ENCODE data around the gene AMH. TPM values are rescaled to one million over a fixed set of nuclear protein-coding genes. Genes with fewer than 3 reads are reported as not detected.
"Not testable (repeated sequence)": the region's sequence is repeated elsewhere in the genome, so short reads cannot be mapped to it uniquely, and the experiment has no call there.

AMH gene
- total RNA-seq, 2 experiments from 2014 or later, result 14.8 to 49.7 TPM

DNA sequence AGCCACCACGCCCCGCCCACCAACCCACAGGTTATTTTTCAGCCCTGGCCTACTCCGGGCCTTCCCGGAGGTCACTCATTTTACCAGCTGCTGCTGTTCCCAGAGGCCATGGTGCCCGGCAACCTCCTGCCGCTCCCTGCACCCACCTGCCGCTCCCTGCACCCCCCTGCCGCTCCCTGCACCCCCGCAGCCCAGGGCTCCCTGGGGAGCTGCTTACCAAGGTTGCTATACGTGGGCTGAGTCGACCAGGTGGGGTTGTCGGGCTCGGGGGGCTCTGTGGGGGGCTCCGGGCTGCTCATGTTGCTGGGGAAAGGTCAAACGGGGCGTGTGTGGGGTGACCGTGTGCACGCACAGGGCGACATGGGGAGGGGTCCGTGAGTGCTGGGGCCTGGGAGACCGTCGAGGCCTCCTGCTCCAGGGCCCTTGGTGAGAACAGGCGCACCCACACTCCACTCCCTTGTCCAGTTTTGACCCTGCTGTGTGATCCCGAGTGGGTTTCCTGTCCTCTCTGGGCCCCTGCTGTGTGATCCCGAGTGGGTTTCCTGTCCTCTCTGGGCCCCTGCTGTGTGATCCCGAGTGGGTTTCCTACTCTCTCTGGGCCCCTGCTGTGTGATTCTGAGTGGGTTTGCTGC, 31.6 kb downstream of the AMH start:
- Histone ChIP-seq H3K9me2 (ENCODE audit: insufficient read depth, low read length) (no peaks in the 10 kb centered on the region), H2AFZ (ENCODE audit: low read length) (no peak overlapping the region), H3K36me3 (ENCODE audit: insufficient read depth, low read length) (0 out of 2 replicates have a peak, but pooled peaks cover 8% of the 10 kb centered on the region), H3K9me3 (ENCODE audit: low read length) (no peaks in the 10 kb centered on the region), H3K4me3 (ENCODE audit: low read depth, low read length, poor library complexity, severe bottlenecking) (no peak overlapping the region), H3K4me2 (ENCODE audit: low read length) (no peak overlapping the region), H3K4me1 (ENCODE audit: insufficient read depth, low read length, poor library complexity, severe bottlenecking) (peaks cover 14% of the 10 kb centered on the region), H4K20me1 (ENCODE audit: insufficient read depth, low read length) (no peaks in the 10 kb centered on the region), H3K79me2 (ENCODE audit: insufficient read depth, low read depth, low read length) (no peaks in the 10 kb centered on the region), H3K27ac (ENCODE audit: low read depth, low read length, poor library complexity, severe bottlenecking) (no peak overlapping the region)
- no TSS peak for BruUV-seq (replicated peaks)
- TF ChIP-seq EZH2phosphoT487 (IDR thresholded peaks at IDR 0.05; ENCODE audit: borderline replicate concordance, low read depth, low read length), result no peak
- TF ChIP-seq, protein P1, sequence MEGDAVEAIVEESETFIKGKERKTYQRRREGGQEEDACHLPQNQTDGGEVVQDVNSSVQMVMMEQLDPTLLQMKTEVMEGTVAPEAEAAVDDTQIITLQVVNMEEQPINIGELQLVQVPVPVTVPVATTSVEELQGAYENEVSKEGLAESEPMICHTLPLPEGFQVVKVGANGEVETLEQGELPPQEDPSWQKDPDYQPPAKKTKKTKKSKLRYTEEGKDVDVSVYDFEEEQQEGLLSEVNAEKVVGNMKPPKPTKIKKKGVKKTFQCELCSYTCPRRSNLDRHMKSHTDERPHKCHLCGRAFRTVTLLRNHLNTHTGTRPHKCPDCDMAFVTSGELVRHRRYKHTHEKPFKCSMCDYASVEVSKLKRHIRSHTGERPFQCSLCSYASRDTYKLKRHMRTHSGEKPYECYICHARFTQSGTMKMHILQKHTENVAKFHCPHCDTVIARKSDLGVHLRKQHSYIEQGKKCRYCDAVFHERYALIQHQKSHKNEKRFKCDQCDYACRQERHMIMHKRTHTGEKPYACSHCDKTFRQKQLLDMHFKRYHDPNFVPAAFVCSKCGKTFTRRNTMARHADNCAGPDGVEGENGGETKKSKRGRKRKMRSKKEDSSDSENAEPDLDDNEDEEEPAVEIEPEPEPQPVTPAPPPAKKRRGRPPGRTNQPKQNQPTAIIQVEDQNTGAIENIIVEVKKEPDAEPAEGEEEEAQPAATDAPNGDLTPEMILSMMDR (conservative IDR thresholded peaks at IDR 0.05; ENCODE audit: low read length), result no peak
- POLR2A ChIA-PET, result no interaction called here
- CTCF ChIA-PET (ENCODE audit: unreplicated experiment), result no interaction called here
- no peak for DNase-seq (ENCODE audit: low spot score)
- intact Hi-C loops (cut with micrococcal nuclease; ENCODE audit: unreplicated experiment), result no loop called here

DNA sequence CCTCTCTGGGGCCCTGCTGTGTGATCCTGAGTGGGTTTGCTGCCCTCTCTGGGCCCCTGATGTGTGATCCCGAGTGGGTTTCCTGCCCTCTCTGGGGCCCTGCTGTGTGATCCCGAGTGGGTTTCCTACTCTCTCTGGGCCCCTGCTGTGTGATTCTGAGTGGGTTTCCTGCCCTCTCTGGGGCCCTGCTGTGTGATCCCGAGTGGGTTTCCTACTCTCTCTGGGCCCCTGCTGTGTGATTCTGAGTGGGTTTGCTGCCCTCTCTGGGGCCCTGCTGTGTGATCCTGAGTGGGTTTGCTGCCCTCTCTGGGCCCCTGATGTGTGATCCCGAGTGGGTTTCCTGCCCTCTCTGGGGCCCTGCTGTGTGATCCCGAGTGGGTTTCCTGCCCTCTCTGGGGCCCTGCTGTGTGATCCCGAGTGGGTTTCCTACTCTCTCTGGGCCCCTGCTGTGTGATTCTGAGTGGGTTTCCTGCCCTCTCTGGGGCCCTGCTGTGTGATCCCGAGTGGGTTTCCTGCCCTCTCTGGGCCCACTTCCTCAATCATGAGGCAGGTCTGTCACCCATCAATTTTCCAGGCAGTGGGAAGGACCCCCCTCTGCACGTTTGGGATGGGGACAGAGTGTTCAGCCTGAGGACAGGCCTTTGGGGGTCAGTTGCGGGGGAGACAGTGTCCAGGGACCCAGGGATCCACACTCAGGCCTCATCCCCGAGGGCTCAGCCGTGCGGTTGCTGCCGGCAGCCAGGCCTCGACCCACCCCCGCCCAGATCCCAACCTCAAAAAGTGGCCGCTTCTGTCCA, 32.3 kb downstream of the AMH start:
- H3K36me3 ChIP-seq (ENCODE audit: insufficient read depth, low read length); CTCF ChIA-PET (ENCODE audit: unreplicated experiment); H3K9me3 ChIP-seq (ENCODE audit: low read length); H2AFZ ChIP-seq (ENCODE audit: low read length); H3K9me2 ChIP-seq (ENCODE audit: insufficient read depth, low read length); H4K20me1 ChIP-seq (ENCODE audit: insufficient read depth, low read length); H3K4me3 ChIP-seq (ENCODE audit: low read depth, low read length, poor library complexity, severe bottlenecking); BruUV-seq (replicated peaks); H3K27ac ChIP-seq (ENCODE audit: low read depth, low read length, poor library complexity, severe bottlenecking); DNase-seq (ENCODE audit: low spot score); intact Hi-C loops (cut with micrococcal nuclease; ENCODE audit: unreplicated experiment); H3K79me2 ChIP-seq (ENCODE audit: insufficient read depth, low read depth, low read length); POLR2A ChIA-PET: not testable (repeated sequence)
- Histone ChIP-seq H3K4me1 (ENCODE audit: insufficient read depth, low read length, poor library complexity, severe bottlenecking) (peaks cover 14% of the 10 kb centered on the region), H3K4me2 (ENCODE audit: low read length) (peak overlapping the region; percentile 45)

GRCh38 chr19:2282062-2282861, 33.1 kb downstream of the AMH start, which contains the start of gene PEAK3:
TSS of gene PEAK3 (minus strand) at chr19:2282175. CDS start at chr19:2280931, 1,244 bp downstream.
- BruUV-seq (replicated peaks), result no TSS peak
- intact Hi-C loops (cut with micrococcal nuclease; ENCODE audit: unreplicated experiment), result no loop called here
- ChIA-PET POLR2A (no interaction called here), CTCF (ENCODE audit: unreplicated experiment) (no interaction called here)
- Histone ChIP-seq H3K36me3 (ENCODE audit: insufficient read depth, low read length) (no peaks in the 10 kb centered on the region), H4K20me1 (ENCODE audit: insufficient read depth, low read length) (no peaks in the 10 kb centered on the region), H2AFZ (ENCODE audit: low read length) (no peak within 1 kb of the TSS), H3K9me2 (ENCODE audit: insufficient read depth, low read length) (no peaks in the 10 kb centered on the region), H3K9me3 (ENCODE audit: low read length) (no peaks in the 10 kb centered on the region), H3K4me3 (ENCODE audit: low read depth, low read length, poor library complexity, severe bottlenecking) (no peak within 1 kb of the TSS), H3K4me1 (ENCODE audit: insufficient read depth, low read length, poor library complexity, severe bottlenecking) (peaks cover 16% of the 10 kb centered on the region), H3K79me2 (ENCODE audit: insufficient read depth, low read depth, low read length) (no peaks in the 10 kb centered on the region), H3K4me2 (ENCODE audit: low read length) (peak within 1 kb of the TSS; percentile 45), H3K27ac (ENCODE audit: low read depth, low read length, poor library complexity, severe bottlenecking) (no peak within 1 kb of the TSS)
- DNase-seq (ENCODE audit: low spot score), result no peak
- TF ChIP-seq, protein P1 (conservative IDR thresholded peaks at IDR 0.05; ENCODE audit: low read length), result no peak
- no peak for TF ChIP-seq EZH2phosphoT487 (IDR thresholded peaks at IDR 0.05; ENCODE audit: borderline replicate concordance, low read depth, low read length)
